Gastrocnemius medialis (tissue), 4 donors: ENCODE data around the gene BRF1.

Experiments
- CTCF ChIP-seq, 5 experiments: fragments of 450-650 bp in 3 of 5; fragments of 200-600 bp in 2 of 5; sonication (generic) in 2 of 5; IDR thresholded peaks in 4 of 5; conservative IDR thresholded peaks in 1 of 5; 1 replicate in 4 of 5; 2 replicates in 1 of 5; pipeline ENCODE4 v1.5.1; 2016 to 2019; ENCODE audit warnings: antibody characterized with exemption in 5 of 5, mild to moderate bottlenecking in 3 of 5, moderate library complexity in 3 of 5
- POLR2A ChIP-seq, 2 donors: fragments of 450-650 bp; IDR thresholded peaks; one replicate each; pipeline ENCODE4 v1.6.1; 2017; ENCODE audit warnings: antibody characterized with exemption in 2 of 2, mild to moderate bottlenecking in 2 of 2, moderate library complexity in 2 of 2

GRCh38 chr14:105312973-105313372, 12.2 kb upstream of the BRF1 start:
- TF ChIP-seq POLR2A (IDR thresholded peaks at IDR 0.05) (no peak), CTCF (IDR thresholded peaks at IDR 0.05 in 4 of 5, conservative IDR thresholded peaks at IDR 0.05 in 1 of 5) (no peak)
